ENCODE results near the gene ARHGAP42. TPM values are rescaled to one million over a fixed set of nuclear protein-coding genes. Genes with fewer than 3 reads are reported as not detected.

ARHGAP42 gene
- total RNA-seq, 1 donor from 2014 or later, result not detected

GRCh38 chr11:100867606-100868005, 180.5 kb downstream of the ARHGAP42 start:
- Mint-ChIP-seq H3K4me1 (no peaks in the 10 kb centered on the region), H3K9me3 (no peaks in the 10 kb centered on the region), H3K4me3 (no peak overlapping the region), H3K27me3 (no peaks in the 10 kb centered on the region), H3K36me3 (ENCODE audit: low read depth) (no peaks in the 10 kb centered on the region), H3K27ac (no peak overlapping the region)
- intact Hi-C loops (cut with micrococcal nuclease), result no loop called here
- no peak for DNase-seq

- intact Hi-C loops (cut with micrococcal nuclease), result no loop called here
- no peak for DNase-seq
- Mint-ChIP-seq H3K9me3 (no peaks in the 10 kb centered on the region), H3K27me3 (no peaks in the 10 kb centered on the region), H3K4me3 (no peak overlapping the region), H3K27ac (no peak overlapping the region), H3K4me1 (no peaks in the 10 kb centered on the region), H3K36me3 (ENCODE audit: low read depth) (no peaks in the 10 kb centered on the region)
Measured at GRCh38 chr11:100869328-100869727, 182.2 kb downstream of the ARHGAP42 start.

GRCh38 chr11:100870138-100870537, 183.1 kb downstream of the ARHGAP42 start:
- Mint-ChIP-seq H3K27ac (no peak overlapping the region), H3K4me1 (no peaks in the 10 kb centered on the region)
- intact Hi-C loops (cut with micrococcal nuclease), result no loop called here

GRCh38 chr11:100872951-100873740, 186.1 kb downstream of the ARHGAP42 start:
- H3K36me3 Mint-ChIP-seq (ENCODE audit: low read depth), result no peaks in the 10 kb centered on the region
- H3K27me3 Mint-ChIP-seq, result no peaks in the 10 kb centered on the region
- no peaks in the 10 kb centered on the region for H3K4me1 Mint-ChIP-seq
- intact Hi-C loops (cut with micrococcal nuclease), result no loop called here
- H3K9me3 Mint-ChIP-seq, result no peaks in the 10 kb centered on the region
- no peak overlapping the region for H3K4me3 Mint-ChIP-seq
- DNase-seq, result no peak
- no peak overlapping the region for H3K27ac Mint-ChIP-seq

More at GRCh38 chr11:100870138-100870537, 183.1 kb downstream of the ARHGAP42 start:
- DNase-seq, result no peak
- Mint-ChIP-seq H3K36me3 (ENCODE audit: low read depth) (no peaks in the 10 kb centered on the region), H3K4me3 (no peak overlapping the region), H3K27me3 (no peaks in the 10 kb centered on the region), H3K9me3 (no peaks in the 10 kb centered on the region)

- no peak overlapping the region for H3K4me3 Mint-ChIP-seq
- no peak overlapping the region for H3K27ac Mint-ChIP-seq
- no peaks in the 10 kb centered on the region for H3K9me3 Mint-ChIP-seq
- no peaks in the 10 kb centered on the region for H3K4me1 Mint-ChIP-seq
- no peak for DNase-seq
- intact Hi-C loops (cut with micrococcal nuclease), result no loop called here
- no peaks in the 10 kb centered on the region for H3K27me3 Mint-ChIP-seq
- no peaks in the 10 kb centered on the region for H3K36me3 Mint-ChIP-seq (ENCODE audit: low read depth)
Measured at GRCh38 chr11:100874203-100874602, 187.1 kb downstream of the ARHGAP42 start.

GRCh38 chr11:100875521-100875869, 188.4 kb downstream of the ARHGAP42 start:
- DNase-seq, result no peak
- H3K4me1 Mint-ChIP-seq, result no peaks in the 10 kb centered on the region
- H3K27ac Mint-ChIP-seq, result no peak overlapping the region
- no peaks in the 10 kb centered on the region for H3K27me3 Mint-ChIP-seq
- H3K36me3 Mint-ChIP-seq (ENCODE audit: low read depth), result no peaks in the 10 kb centered on the region
- no peaks in the 10 kb centered on the region for H3K9me3 Mint-ChIP-seq
- intact Hi-C loops (cut with micrococcal nuclease), result no loop called here
- no peak overlapping the region for H3K4me3 Mint-ChIP-seq

GRCh38 chr11:100876815-100877520, 189.9 kb downstream of the ARHGAP42 start:
- H3K27me3 Mint-ChIP-seq, result no peaks in the 10 kb centered on the region
- no peak overlapping the region for H3K4me3 Mint-ChIP-seq
- no peak for DNase-seq
- H3K9me3 Mint-ChIP-seq, result no peaks in the 10 kb centered on the region
- H3K27ac Mint-ChIP-seq, result no peak overlapping the region
- H3K36me3 Mint-ChIP-seq (ENCODE audit: low read depth), result no peaks in the 10 kb centered on the region
- no peaks in the 10 kb centered on the region for H3K4me1 Mint-ChIP-seq
- intact Hi-C loops (cut with micrococcal nuclease), result no loop called here

GRCh38 chr11:100878474-100878873, 191.4 kb downstream of the ARHGAP42 start:
- H3K27ac Mint-ChIP-seq, result no peak overlapping the region
- H3K4me3 Mint-ChIP-seq, result no peak overlapping the region
- H3K9me3 Mint-ChIP-seq, result peaks cover 7% of the 10 kb centered on the region
- H3K27me3 Mint-ChIP-seq, result no peaks in the 10 kb centered on the region
- H3K36me3 Mint-ChIP-seq (ENCODE audit: low read depth), result no peaks in the 10 kb centered on the region
- no peaks in the 10 kb centered on the region for H3K4me1 Mint-ChIP-seq
- intact Hi-C loops (cut with micrococcal nuclease), result no loop called here
- DNase-seq, result no peak

GRCh38 chr11:100882957-100883356, 195.9 kb downstream of the ARHGAP42 start:
- intact Hi-C loops (cut with micrococcal nuclease), result no loop called here
- DNase-seq, result no peak
- H3K4me1 Mint-ChIP-seq, result no peaks in the 10 kb centered on the region
- H3K9me3 Mint-ChIP-seq, result peaks cover 7% of the 10 kb centered on the region
- no peak overlapping the region for H3K27ac Mint-ChIP-seq
- H3K4me3 Mint-ChIP-seq, result no peak overlapping the region
- no peaks in the 10 kb centered on the region for H3K27me3 Mint-ChIP-seq
- no peaks in the 10 kb centered on the region for H3K36me3 Mint-ChIP-seq (ENCODE audit: low read depth)

- DNase-seq, result no peak
- peaks cover 7% of the 10 kb centered on the region for H3K9me3 Mint-ChIP-seq
- H3K4me1 Mint-ChIP-seq, result no peaks in the 10 kb centered on the region
- intact Hi-C loops (cut with micrococcal nuclease), result no loop called here
- no peaks in the 10 kb centered on the region for H3K36me3 Mint-ChIP-seq (ENCODE audit: low read depth)
- no peak overlapping the region for H3K27ac Mint-ChIP-seq
- no peak overlapping the region for H3K4me3 Mint-ChIP-seq
- H3K27me3 Mint-ChIP-seq, result no peaks in the 10 kb centered on the region
Measured at GRCh38 chr11:100883830-100884229, 196.7 kb downstream of the ARHGAP42 start.

GRCh38 chr11:100887659-100888058, 200.6 kb downstream of the ARHGAP42 start:
- intact Hi-C loops (cut with micrococcal nuclease), result no loop called here
- Mint-ChIP-seq H3K4me1 (no peaks in the 10 kb centered on the region), H3K27me3 (no peaks in the 10 kb centered on the region), H3K27ac (no peak overlapping the region), H3K4me3 (no peak overlapping the region), H3K36me3 (ENCODE audit: low read depth) (no peaks in the 10 kb centered on the region), H3K9me3 (peaks cover 4% of the 10 kb centered on the region)
- no peak for DNase-seq

- DNase-seq, result no peak
- no peaks in the 10 kb centered on the region for H3K27me3 Mint-ChIP-seq
- H3K4me1 Mint-ChIP-seq, result no peaks in the 10 kb centered on the region
- no peaks in the 10 kb centered on the region for H3K36me3 Mint-ChIP-seq (ENCODE audit: low read depth)
- no peak overlapping the region for H3K4me3 Mint-ChIP-seq
- no peaks in the 10 kb centered on the region for H3K9me3 Mint-ChIP-seq
- H3K27ac Mint-ChIP-seq, result no peak overlapping the region
- intact Hi-C loops (cut with micrococcal nuclease), result no loop called here
Measured at GRCh38 chr11:100888836-100889235, 201.7 kb downstream of the ARHGAP42 start.

GRCh38 chr11:100889758-100890157, 202.7 kb downstream of the ARHGAP42 start:
- no peaks in the 10 kb centered on the region for H3K4me1 Mint-ChIP-seq
- no peaks in the 10 kb centered on the region for H3K27me3 Mint-ChIP-seq
- no peak overlapping the region for H3K27ac Mint-ChIP-seq
- H3K9me3 Mint-ChIP-seq, result no peaks in the 10 kb centered on the region
- no peaks in the 10 kb centered on the region for H3K36me3 Mint-ChIP-seq (ENCODE audit: low read depth)
- DNase-seq, result no peak
- intact Hi-C loops (cut with micrococcal nuclease), result no loop called here
- no peak overlapping the region for H3K4me3 Mint-ChIP-seq

GRCh38 chr11:100890789-100891188, 203.7 kb downstream of the ARHGAP42 start:
- no peak overlapping the region for H3K4me3 Mint-ChIP-seq
- no peaks in the 10 kb centered on the region for H3K36me3 Mint-ChIP-seq (ENCODE audit: low read depth)
- no peak overlapping the region for H3K27ac Mint-ChIP-seq
- DNase-seq, result no peak
- H3K9me3 Mint-ChIP-seq, result no peaks in the 10 kb centered on the region
- H3K27me3 Mint-ChIP-seq, result no peaks in the 10 kb centered on the region
- intact Hi-C loops (cut with micrococcal nuclease), result no loop called here
- no peaks in the 10 kb centered on the region for H3K4me1 Mint-ChIP-seq
